HepG2 (cell line): ENCODE data around the gene SRRM2. TPM values are rescaled to one million over a fixed set of nuclear protein-coding genes. Genes with fewer than 3 reads are reported as not detected.

Experiments
- ATAC-seq: fragments of 200-7000 bp; cut with Tn5 transposase; 3 replicates; pipeline ENCODE4 v1.9.1; 2020; ENCODE audit warnings: mild to moderate bottlenecking, moderate library complexity
- BruUV-seq: library from RNA; stranded (reverse); fragments of 400-500 nt; replicated peaks from 2 replicates; lab custom pipeline; 2021; lab: Mats Ljungman, UMichigan
- CTCF ChIA-PET: fragments of 300-600 bp; formaldehyde crosslinking; extraction: SDS; loops from one replicate; lab custom pipeline; 2021; ENCODE audit warnings: low total read pairs, inconsistent platforms, low intra/inter-chr PET ratio; lab: Yijun Ruan, JAX
- POLR2A ChIA-PET: fragments of 350-600 bp; sonication (Branson Sonifier 250); formaldehyde crosslinking; loops from one replicate; lab custom pipeline; 2020; ENCODE audit warnings: antibody characterized with exemption, inconsistent platforms; lab: Yijun Ruan, JAX
- DNase-seq: peaks from one replicate; pipeline ENCODE4 v3.0.0-alpha.2; 2015; ENCODE audit warnings: low spot score
- FAIRE-seq: peaks from 3 replicates; lab custom pipeline; 2011; peaks lifted over from hg19 to GRCh38; lab: Jason Lieb, UNC
- H2AFZ ChIP-seq: one replicate; pipeline ENCODE4 v1.6.1; 2011; ENCODE audit warnings: low read length, inconsistent platforms
- H3K27ac ChIP-seq: fragments of 300-600 bp; 3 replicates; pipeline ENCODE4 v1.8.0; 2011; ENCODE audit warnings: mixed run types, mild to moderate bottlenecking, mixed read lengths, low read length, inconsistent platforms; ENCODE audit not compliant: insufficient read depth; ENCODE audit errors: extremely low read length
- H3K27me3 ChIP-seq, 2 experiments: fragments of 200-600 bp in 1 of 2; 2 replicates in 1 of 2; 3 replicates in 1 of 2; pipeline versions ENCODE4 v1.6.0 to v1.8.0; 2011; ENCODE audit warnings: low read length in 2 of 2, mild to moderate bottlenecking in 2 of 2, moderate library complexity in 2 of 2, inconsistent platforms in 1 of 2; ENCODE audit not compliant: insufficient read depth in 2 of 2, control insufficient read depth in 1 of 2
- H3K36me3 ChIP-seq, 2 experiments: fragments of 200-600 bp in 1 of 2; replicated peaks in 1 of 2; 2 replicates in 1 of 2; 3 replicates in 1 of 2; pipeline versions ENCODE4 v1.5.1 to v1.8.0; 2011; ENCODE audit warnings: low read length in 2 of 2, inconsistent platforms in 1 of 2; ENCODE audit not compliant: insufficient read depth in 2 of 2, control insufficient read depth in 1 of 2
- H3K4me1 ChIP-seq: 2 replicates; pipeline ENCODE4 v1.5.1; 2012; ENCODE audit warnings: low read length, inconsistent platforms; ENCODE audit not compliant: insufficient read depth
- H3K4me2 ChIP-seq: 2 replicates; pipeline ENCODE4 v1.6.0; 2011; ENCODE audit warnings: low read depth, low read length, inconsistent platforms
- H3K4me3 ChIP-seq, 3 experiments: fragments of 200-600 bp in 1 of 3; sonication (generic), shearing (Covaris generic) in 1 of 3; replicated peaks in 1 of 3; 2 replicates each; pipeline ENCODE4 v1.5.1; 2011 to 2016; ENCODE audit warnings: low read length in 3 of 3, inconsistent platforms in 2 of 3, low read depth in 2 of 3, mild to moderate bottlenecking in 2 of 3, control low read depth in 1 of 3, mixed read lengths in 1 of 3; ENCODE audit not compliant: insufficient read depth in 1 of 3
- H3K79me2 ChIP-seq: one replicate; pipeline ENCODE4 v1.6.1; 2011; ENCODE audit warnings: low read length, inconsistent platforms; ENCODE audit not compliant: insufficient read depth
- H3K9ac ChIP-seq: 2 replicates; pipeline ENCODE4 v1.6.0; 2011; ENCODE audit warnings: mild to moderate bottlenecking, low read depth, low read length, inconsistent platforms; ENCODE audit not compliant: insufficient read depth
- H3K9me3 ChIP-seq: 2 replicates; pipeline ENCODE4 v1.5.1; 2012; ENCODE audit warnings: mild to moderate bottlenecking, low read length
- H4K20me1 ChIP-seq: 2 replicates; pipeline ENCODE4 v1.6.0; 2011; ENCODE audit warnings: inconsistent platforms, mild to moderate bottlenecking, low read length, moderate library complexity; ENCODE audit not compliant: insufficient read depth
- FOXM1 ChIP-seq: sonication (generic); formaldehyde crosslinking; IDR thresholded peaks from 2 replicates; pipeline ENCODE4 v1.5.0; 2020; ENCODE audit warnings: missing genetic modification reagents
- GMEB1 ChIP-seq: sonication (generic); formaldehyde crosslinking; IDR thresholded peaks from 2 replicates; pipeline ENCODE4 v1.5.1; 2020; ENCODE audit warnings: missing genetic modification reagents, mild to moderate bottlenecking, borderline replicate concordance
- IRF2 ChIP-seq: IDR thresholded peaks from 2 replicates; pipeline ENCODE4 v1.6.1; 2018; ENCODE audit warnings: missing genetic modification reagents, missing compliant biosample characterization
- ISL2 ChIP-seq: sonication (generic); formaldehyde crosslinking; IDR thresholded peaks from 2 replicates; pipeline ENCODE4 v1.5.0; 2020; ENCODE audit warnings: missing genetic modification reagents
- JUND ChIP-seq: sonication (generic); formaldehyde crosslinking; IDR thresholded peaks from 2 replicates; pipeline ENCODE4 v1.8.0; 2022; ENCODE audit warnings: mild to moderate bottlenecking, missing genetic modification reagents
- PHB2 ChIP-seq: fragments of 450-650 bp; IDR thresholded peaks from 2 replicates; pipeline ENCODE4 v1.6.1; 2018; ENCODE audit not compliant: partially characterized antibody
- TEAD3 ChIP-seq: optimal IDR thresholded peaks from 2 replicates; pipeline ENCODE3; 2016; ENCODE audit warnings: borderline replicate concordance
- ZNF18 ChIP-seq: sonication (generic); formaldehyde crosslinking; IDR thresholded peaks from 2 replicates; pipeline ENCODE4 v1.8.0; 2022; ENCODE audit warnings: mild to moderate bottlenecking, missing genetic modification reagents; ENCODE audit not compliant: insufficient replicate concordance
- ZNF530 ChIP-seq: sonication (generic); formaldehyde crosslinking; IDR thresholded peaks from 2 replicates; pipeline ENCODE4 v1.5.0; 2020; ENCODE audit warnings: low read depth, mild to moderate bottlenecking, missing genetic modification reagents
- ZNF580 ChIP-seq: IDR thresholded peaks from 2 replicates; pipeline ENCODE4 v1.6.1; 2016; ENCODE audit warnings: low read depth, borderline replicate concordance
- WGBS: methylation state at CpG from one replicate; pipeline ENCODE4 v1.1.6; 2017; ENCODE audit warnings: low lambda C conversion rate; 5-methylcytosine and 5-hydroxymethylcytosine counted together
- in situ Hi-C: cut with HindIII; loops from 2 replicates; pipeline ENCODE4 v1.10.0; 2017; ENCODE audit warnings: low pct_unique_long_range_greater_than_20kb; ENCODE audit not compliant: extremely low pct_ligation_motif_present
- intact Hi-C: fragments of 100-400 bp; cut with micrococcal nuclease; formaldehyde crosslinking; loops from one replicate; pipeline ENCODE4 v1.10.0; 2022; ENCODE audit not compliant: unreplicated experiment
- polyA plus RNA-seq, 8 experiments: library from polyadenylated mRNA; depleted of rRNA in 3 of 8; stranded (reverse) in 7 of 8; unstranded in 1 of 8; fragments of >200 nt; fragmentation: Illumina TruSeq in 4 of 8; extraction: Trizol in 4 of 8; gene quantifications; 2 replicates each; pipeline versions ENCODE4 v1.2.1 to v1.2.3, GENCODE V29; 2011 to 2016; ENCODE audit warnings: low read depth in 4 of 8, missing spikeins in 1 of 8, mixed read lengths in 1 of 8; ENCODE audit not compliant: insufficient read depth in 1 of 8
- total RNA-seq, 5 experiments: library from RNA; depleted of rRNA; stranded (reverse); fragments of >200 nt; fragmentation: Illumina TruSeq; extraction: Trizol; gene quantifications; 2 replicates each; pipeline ENCODE4 v1.2.3, GENCODE V29; 2016; ENCODE audit warnings: low read depth in 1 of 5

SRRM2 gene
- total and polyA plus RNA-seq, 2 of the 13 experiments (the other 11 are each of a cell fraction or from before 2014, with no cell fraction given) = 50.4 to 112 TPM

GRCh38 chr16:2705351-2705750 is 47.1 kb upstream of the SRRM2 start:
- Histone ChIP-seq H3K9ac (no peak overlapping the region), H3K4me2 (no peak overlapping the region), H4K20me1 (no peaks in the 10 kb centered on the region), H3K27ac (no peak overlapping the region), H3K4me1 (no peaks in the 10 kb centered on the region), H3K9me3 (no peaks in the 10 kb centered on the region), H2AFZ (no peak overlapping the region), H3K4me3 (no peak overlapping the region), H3K79me2 (no peaks in the 10 kb centered on the region), H3K36me3 (peaks cover 31 to 37% of the 10 kb centered on the region in 2 experiments; a peak in 4 of 5 replicates), H3K27me3 (no peaks in the 10 kb centered on the region)
- ChIA-PET POLR2A (no interaction called here), CTCF (no interaction called here)
- 100% methylated on average over 2 of the region's 10 CpGs for WGBS
- TF ChIP-seq ZNF530 = no peak
- TF ChIP-seq TEAD3 (CRISPR knock-in tag) = no peak
- no peak for TF ChIP-seq ISL2 (CRISPR knock-in tag)
- no peak for TF ChIP-seq IRF2
- no peak for TF ChIP-seq PHB2
- no peak for TF ChIP-seq ZNF18 (CRISPR knock-in tag)
- no peak for TF ChIP-seq FOXM1 (CRISPR knock-in tag)
- TF ChIP-seq ZNF580 (CRISPR knock-in tag) = no peak
- TF ChIP-seq GMEB1 (CRISPR knock-in tag) = no peak
- TF ChIP-seq JUND (CRISPR knock-in tag) = no peak
- intact Hi-C loops (no loop called here), in situ Hi-C loops (no loop called here)
- BruUV-seq = no TSS peak
- no peak for FAIRE-seq
- ATAC-seq = no peak
- no peak for DNase-seq
